HFFc6 (cell line): ENCODE results near the gene CNTN3. TPM values are rescaled to one million over a fixed set of nuclear protein-coding genes. Genes with fewer than 3 reads are reported as not detected.

Source experiments
- DNase-seq: peaks from one replicate; pipeline ENCODE4 v3.0.0-alpha.2; 2018
- H3K27ac Mint-ChIP-seq: 2 replicates; pipeline ENCODE4 v1.8.0; 2020; ENCODE audit warnings: mild to moderate bottlenecking, mixed read lengths
- H3K27me3 Mint-ChIP-seq: 2 replicates; pipeline ENCODE4 v1.8.0; 2021; ENCODE audit warnings: mild to moderate bottlenecking, moderate library complexity, mixed read lengths; ENCODE audit not compliant: insufficient read depth
- H3K36me3 Mint-ChIP-seq: 2 replicates; pipeline ENCODE4 v1.8.0; 2021; ENCODE audit warnings: low read depth, mixed read lengths
- H3K4me1 Mint-ChIP-seq: 2 replicates; pipeline ENCODE4 v1.8.0; 2020; ENCODE audit warnings: low read depth, mixed read lengths
- H3K4me3 Mint-ChIP-seq: 2 replicates; pipeline ENCODE4 v1.8.0; 2020; ENCODE audit warnings: mild to moderate bottlenecking, moderate library complexity, mixed read lengths
- H3K9me3 Mint-ChIP-seq: 2 replicates; pipeline ENCODE4 v1.8.0; 2020; ENCODE audit warnings: mild to moderate bottlenecking, mixed read lengths
- total RNA-seq, 6 experiments: library from RNA; stranded (reverse); fragmentation: NEBNext Ultra II Directional; extraction: Animal tissue kit (Norgen Biotek cat#: 25700); gene quantifications; 2 replicates in 1 of 6; 3 replicates in 5 of 6; pipeline ENCODE4 v1.2.3, GENCODE V29; 2021
- TF ChIP-seq, protein P1 (sequence below): fragments of 200-600 bp; sonication (generic); IDR thresholded peaks from 2 replicates; pipeline ENCODE4 v1.5.0; 2021; ENCODE audit warnings: antibody characterized with exemption, mild to moderate bottlenecking

The CNTN3 gene
- total RNA-seq, 6 experiments from 2014 or later = 9.8 to 14.6 (median 12.3) TPM

GRCh38 chr3:74592359-74592758 is 22.1 kb downstream of the CNTN3 start:
- Mint-ChIP-seq H3K4me3 (peak overlapping the region; percentile 16; the same call in 1 of the 2 replicates), H3K4me1 (peaks cover 32% of the 10 kb centered on the region), H3K27me3 (no peaks in the 10 kb centered on the region; the same call in 1 of the 2 replicates), H3K9me3 (no peaks in the 10 kb centered on the region; the same call in 1 of the 2 replicates), H3K36me3 (peaks cover 8% of the 10 kb centered on the region), H3K27ac (peak overlapping the region; percentile 85)
- TF ChIP-seq, protein P1, sequence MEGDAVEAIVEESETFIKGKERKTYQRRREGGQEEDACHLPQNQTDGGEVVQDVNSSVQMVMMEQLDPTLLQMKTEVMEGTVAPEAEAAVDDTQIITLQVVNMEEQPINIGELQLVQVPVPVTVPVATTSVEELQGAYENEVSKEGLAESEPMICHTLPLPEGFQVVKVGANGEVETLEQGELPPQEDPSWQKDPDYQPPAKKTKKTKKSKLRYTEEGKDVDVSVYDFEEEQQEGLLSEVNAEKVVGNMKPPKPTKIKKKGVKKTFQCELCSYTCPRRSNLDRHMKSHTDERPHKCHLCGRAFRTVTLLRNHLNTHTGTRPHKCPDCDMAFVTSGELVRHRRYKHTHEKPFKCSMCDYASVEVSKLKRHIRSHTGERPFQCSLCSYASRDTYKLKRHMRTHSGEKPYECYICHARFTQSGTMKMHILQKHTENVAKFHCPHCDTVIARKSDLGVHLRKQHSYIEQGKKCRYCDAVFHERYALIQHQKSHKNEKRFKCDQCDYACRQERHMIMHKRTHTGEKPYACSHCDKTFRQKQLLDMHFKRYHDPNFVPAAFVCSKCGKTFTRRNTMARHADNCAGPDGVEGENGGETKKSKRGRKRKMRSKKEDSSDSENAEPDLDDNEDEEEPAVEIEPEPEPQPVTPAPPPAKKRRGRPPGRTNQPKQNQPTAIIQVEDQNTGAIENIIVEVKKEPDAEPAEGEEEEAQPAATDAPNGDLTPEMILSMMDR = no peak
- no peak for DNase-seq

DNA sequence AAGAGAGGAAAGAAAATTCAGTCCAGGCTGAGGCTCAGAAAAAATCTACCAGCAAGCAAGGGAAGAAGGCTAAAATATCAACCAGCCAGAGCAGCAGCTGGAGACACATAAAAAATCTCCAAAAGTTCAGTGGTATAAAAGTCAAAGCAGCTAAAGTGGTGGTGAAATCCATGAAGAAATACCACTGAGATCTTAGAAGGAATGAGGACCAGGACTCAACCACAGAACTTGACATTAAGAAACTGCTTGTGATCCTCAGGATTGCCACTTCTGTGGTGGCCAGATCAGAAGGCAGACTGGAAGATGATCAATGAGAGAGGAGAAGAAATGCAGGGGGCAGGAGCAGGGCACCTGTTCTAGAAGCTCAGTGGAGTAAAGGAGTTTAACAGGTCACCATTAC is 22.5 kb downstream of the CNTN3 start:
- TF ChIP-seq, protein P1 = no peak
- Mint-ChIP-seq H3K27me3 (no peaks in the 10 kb centered on the region; the same call in 1 of the 2 replicates), H3K36me3 (peaks cover 4% of the 10 kb centered on the region), H3K27ac (peak overlapping the region; percentile 85), H3K4me1 (peaks cover 32% of the 10 kb centered on the region), H3K4me3 (peak overlapping the region; percentile 16; the same call in 1 of the 2 replicates), H3K9me3 (no peaks in the 10 kb centered on the region; the same call in 1 of the 2 replicates)
- no peak for DNase-seq

DNA sequence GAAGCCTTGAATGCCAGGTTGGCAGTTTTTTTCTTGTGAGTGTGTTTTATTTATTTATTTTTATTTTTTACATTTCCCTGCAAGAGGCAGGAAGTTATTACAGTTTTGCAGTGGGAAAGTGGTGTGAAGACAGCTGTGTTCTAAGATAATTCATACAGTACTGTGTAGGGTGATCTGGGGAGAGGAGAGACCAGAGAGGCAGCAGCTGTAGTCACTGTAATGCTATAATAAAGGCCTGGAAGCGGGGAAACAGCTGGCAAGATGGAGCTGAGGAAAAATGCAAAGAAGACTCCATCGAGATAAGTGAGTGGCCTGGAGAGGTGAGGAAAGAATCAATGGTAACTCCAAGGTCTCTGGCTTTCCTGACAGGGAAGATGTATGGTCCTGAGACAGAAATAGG is 23.1 kb downstream of the CNTN3 start:
- DNase-seq = no peak
- TF ChIP-seq, protein P1 = no peak
- Mint-ChIP-seq H3K4me3 (no peak overlapping the region), H3K36me3 (no peaks in the 10 kb centered on the region; the same call in 1 of the 2 replicates), H3K27ac (peak overlapping the region; percentile 85), H3K27me3 (no peaks in the 10 kb centered on the region; the same call in 1 of the 2 replicates), H3K4me1 (peaks cover 32% of the 10 kb centered on the region), H3K9me3 (no peaks in the 10 kb centered on the region; the same call in 1 of the 2 replicates)

DNA sequence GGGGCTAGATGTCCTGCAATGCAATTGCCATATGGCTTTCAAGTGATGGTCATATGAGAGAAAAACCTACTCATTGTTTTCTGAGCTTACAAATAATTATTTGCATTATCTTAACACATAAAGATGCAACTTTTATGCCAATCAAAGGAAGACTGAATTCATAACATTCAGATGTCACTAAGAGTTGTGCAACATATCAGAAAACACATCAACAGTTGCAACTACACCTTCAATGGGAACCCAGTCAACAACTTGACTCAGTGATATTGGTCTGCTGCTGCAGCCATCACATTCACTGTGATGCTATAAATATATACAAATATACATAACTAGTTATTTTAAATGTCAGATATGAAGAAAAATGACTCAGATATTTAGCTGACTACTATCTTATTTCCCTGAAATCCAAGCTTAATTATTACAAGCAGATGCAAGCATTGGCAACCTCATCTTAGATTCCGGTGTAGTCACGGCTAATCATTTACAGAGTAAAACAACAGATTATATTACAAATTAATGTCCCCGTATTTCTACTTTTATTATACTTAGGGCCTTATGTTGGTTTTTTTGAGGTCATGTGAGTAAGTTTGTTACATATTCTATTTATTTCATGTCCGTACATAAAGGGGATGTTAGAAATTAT is 23.7 kb downstream of the CNTN3 start:
- no peak overlapping the region for H3K4me3 Mint-ChIP-seq
- peak overlapping the region; percentile 85 for H3K27ac Mint-ChIP-seq
- no peak for DNase-seq
- no peaks in the 10 kb centered on the region; the same call in 1 of the 2 replicates for H3K27me3 Mint-ChIP-seq
- no peaks in the 10 kb centered on the region for H3K9me3 Mint-ChIP-seq
- H3K4me1 Mint-ChIP-seq = peaks cover 32% of the 10 kb centered on the region
- H3K36me3 Mint-ChIP-seq = no peaks in the 10 kb centered on the region; the same call in 1 of the 2 replicates
- TF ChIP-seq, protein P1 = no peak

- no peak overlapping the region for H3K4me3 Mint-ChIP-seq
- no peaks in the 10 kb centered on the region for H3K27me3 Mint-ChIP-seq
- no peaks in the 10 kb centered on the region for H3K9me3 Mint-ChIP-seq
- no peaks in the 10 kb centered on the region; the same call in 1 of the 2 replicates for H3K36me3 Mint-ChIP-seq
- no peak for DNase-seq
- H3K27ac Mint-ChIP-seq = no peak overlapping the region
- TF ChIP-seq, protein P1 = no peak
- H3K4me1 Mint-ChIP-seq = no peaks in the 10 kb centered on the region
These were observed 29.7 kb downstream of the CNTN3 start for GRCh38 chr3:74584782-74585181.
